Measurements from ENCODE around the gene CDX2.

The CDX2 gene

GRCh38 chr13:27963491-27963890 is 5.6 kb downstream of the CDX2 start:
- no peak for DNase-seq

- no peak for DNase-seq
Measured at GRCh38 chr13:27962982-27963381, 6.1 kb downstream of the CDX2 start.

- no peak for DNase-seq
Measured at GRCh38 chr13:27962128-27962841, 6.8 kb downstream of the CDX2 start.

GRCh38 chr13:27961227-27962085 is 7.7 kb downstream of the CDX2 start:
- no peak for DNase-seq

GRCh38 chr13:27960362-27961226 is 8.5 kb downstream of the CDX2 start:
- DNase-seq: no peak

GRCh38 chr13:27959976-27960361 is 9.1 kb downstream of the CDX2 start:
- DNase-seq: no peak

- DNase-seq: no peak
Measured at GRCh38 chr13:27956576-27957300, 12.4 kb downstream of the CDX2 start.

GRCh38 chr13:27955014-27955591 is 14.0 kb downstream of the CDX2 start:
- DNase-seq: no peak

GRCh38 chr13:27954406-27954851 is 14.7 kb downstream of the CDX2 start:
- DNase-seq: no peak

- no peak for DNase-seq
Measured at GRCh38 chr13:27953676-27954405, 15.3 kb downstream of the CDX2 start.

- no peak for DNase-seq
Measured at GRCh38 chr13:27952876-27953675, 16.0 kb downstream of the CDX2 start.

GRCh38 chr13:27942972-27943371 is 26.1 kb downstream of the CDX2 start:
- DNase-seq: no peak

GRCh38 chr13:27933580-27934328 is 35.4 kb downstream of the CDX2 start:
- no peak for DNase-seq

- no peak for DNase-seq
Measured at GRCh38 chr13:27933118-27933517, 36.0 kb downstream of the CDX2 start.

GRCh38 chr13:27929868-27930267 is 39.2 kb downstream of the CDX2 start:
- DNase-seq: no peak

- DNase-seq: no peak
Measured at GRCh38 chr13:27928805-27929753, 40.0 kb downstream of the CDX2 start.

- DNase-seq: no peak
Measured at GRCh38 chr13:27928353-27928804, 40.7 kb downstream of the CDX2 start.

All from NCI-H2107 (cell line).